Measurements from ENCODE around the gene MYCN. TPM values are rescaled to one million over a fixed set of nuclear protein-coding genes. Genes with fewer than 3 reads are reported as not detected.

The MYCN gene
- total RNA-seq, 1 experiment from 2014 or later = 68.3 TPM

DNA sequence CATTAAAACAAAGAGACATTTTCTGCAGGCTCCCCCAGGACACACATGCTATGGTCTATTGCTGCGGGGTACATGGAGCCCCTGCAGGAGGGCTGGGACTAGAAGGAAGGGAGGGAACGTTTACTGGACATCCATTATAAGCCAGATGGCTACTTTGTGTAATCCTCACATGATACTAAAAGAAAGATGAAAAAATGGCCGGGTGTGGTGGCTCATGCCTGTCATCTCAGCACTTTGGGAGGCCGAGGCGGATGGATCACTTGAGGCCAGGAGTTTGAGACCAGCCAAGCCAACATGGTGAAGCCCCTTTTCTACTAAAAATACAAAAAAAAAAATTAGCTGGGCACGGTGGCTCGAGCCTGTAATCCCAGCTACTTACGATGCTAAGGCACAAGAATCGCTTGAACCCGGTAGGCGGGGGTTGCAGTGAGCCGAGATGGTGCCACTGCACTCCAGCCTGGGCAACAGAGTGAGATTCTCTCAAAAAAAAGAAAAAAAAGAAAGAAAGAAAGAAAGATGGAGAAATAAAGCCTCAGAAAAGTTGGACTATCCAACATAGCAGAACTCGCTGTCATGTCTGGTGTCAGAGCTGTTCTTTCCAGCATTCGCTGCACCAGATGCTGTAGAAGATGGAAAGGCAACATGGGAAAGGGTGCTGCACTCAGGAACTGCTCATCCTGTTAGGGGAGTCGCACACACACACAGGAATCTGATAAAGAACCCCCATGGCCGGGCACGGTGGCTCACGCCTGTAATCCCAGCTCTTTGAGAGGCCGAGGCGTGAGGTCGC, 7.8 kb upstream of the MYCN start:
- Mint-ChIP-seq H3K9me3 (peaks cover 10% of the 10 kb centered on the region), H3K27me3 (ENCODE audit: low read depth) (no peaks in the 10 kb centered on the region), H3K36me3 (peaks cover 9% of the 10 kb centered on the region; the same call in 1 of the 2 replicates), H3K4me1 (peaks cover 41% of the 10 kb centered on the region), H3K27ac (no peak overlapping the region), H3K4me3 (no peak overlapping the region)
- TF ChIP-seq, protein P1, sequence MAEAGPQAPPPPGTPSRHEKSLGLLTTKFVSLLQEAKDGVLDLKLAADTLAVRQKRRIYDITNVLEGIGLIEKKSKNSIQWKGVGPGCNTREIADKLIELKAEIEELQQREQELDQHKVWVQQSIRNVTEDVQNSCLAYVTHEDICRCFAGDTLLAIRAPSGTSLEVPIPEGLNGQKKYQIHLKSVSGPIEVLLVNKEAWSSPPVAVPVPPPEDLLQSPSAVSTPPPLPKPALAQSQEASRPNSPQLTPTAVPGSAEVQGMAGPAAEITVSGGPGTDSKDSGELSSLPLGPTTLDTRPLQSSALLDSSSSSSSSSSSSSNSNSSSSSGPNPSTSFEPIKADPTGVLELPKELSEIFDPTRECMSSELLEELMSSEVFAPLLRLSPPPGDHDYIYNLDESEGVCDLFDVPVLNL (CRISPR knock-in tag; IDR thresholded peaks at IDR 0.05; ENCODE audit: borderline replicate concordance, low read depth) = no peak
- no peak for TF ChIP-seq GABPB1 (CRISPR knock-in tag; IDR thresholded peaks at IDR 0.05)
- TF ChIP-seq SP1 (CRISPR knock-in tag; conservative IDR thresholded peaks at IDR 0.05) = no peak
- TF ChIP-seq, protein P2, sequence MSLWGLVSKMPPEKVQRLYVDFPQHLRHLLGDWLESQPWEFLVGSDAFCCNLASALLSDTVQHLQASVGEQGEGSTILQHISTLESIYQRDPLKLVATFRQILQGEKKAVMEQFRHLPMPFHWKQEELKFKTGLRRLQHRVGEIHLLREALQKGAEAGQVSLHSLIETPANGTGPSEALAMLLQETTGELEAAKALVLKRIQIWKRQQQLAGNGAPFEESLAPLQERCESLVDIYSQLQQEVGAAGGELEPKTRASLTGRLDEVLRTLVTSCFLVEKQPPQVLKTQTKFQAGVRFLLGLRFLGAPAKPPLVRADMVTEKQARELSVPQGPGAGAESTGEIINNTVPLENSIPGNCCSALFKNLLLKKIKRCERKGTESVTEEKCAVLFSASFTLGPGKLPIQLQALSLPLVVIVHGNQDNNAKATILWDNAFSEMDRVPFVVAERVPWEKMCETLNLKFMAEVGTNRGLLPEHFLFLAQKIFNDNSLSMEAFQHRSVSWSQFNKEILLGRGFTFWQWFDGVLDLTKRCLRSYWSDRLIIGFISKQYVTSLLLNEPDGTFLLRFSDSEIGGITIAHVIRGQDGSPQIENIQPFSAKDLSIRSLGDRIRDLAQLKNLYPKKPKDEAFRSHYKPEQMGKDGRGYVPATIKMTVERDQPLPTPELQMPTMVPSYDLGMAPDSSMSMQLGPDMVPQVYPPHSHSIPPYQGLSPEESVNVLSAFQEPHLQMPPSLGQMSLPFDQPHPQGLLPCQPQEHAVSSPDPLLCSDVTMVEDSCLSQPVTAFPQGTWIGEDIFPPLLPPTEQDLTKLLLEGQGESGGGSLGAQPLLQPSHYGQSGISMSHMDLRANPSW (CRISPR knock-in tag; conservative IDR thresholded peaks at IDR 0.05; ENCODE audit: low read depth) = no peak
- TF ChIP-seq, protein P3, sequence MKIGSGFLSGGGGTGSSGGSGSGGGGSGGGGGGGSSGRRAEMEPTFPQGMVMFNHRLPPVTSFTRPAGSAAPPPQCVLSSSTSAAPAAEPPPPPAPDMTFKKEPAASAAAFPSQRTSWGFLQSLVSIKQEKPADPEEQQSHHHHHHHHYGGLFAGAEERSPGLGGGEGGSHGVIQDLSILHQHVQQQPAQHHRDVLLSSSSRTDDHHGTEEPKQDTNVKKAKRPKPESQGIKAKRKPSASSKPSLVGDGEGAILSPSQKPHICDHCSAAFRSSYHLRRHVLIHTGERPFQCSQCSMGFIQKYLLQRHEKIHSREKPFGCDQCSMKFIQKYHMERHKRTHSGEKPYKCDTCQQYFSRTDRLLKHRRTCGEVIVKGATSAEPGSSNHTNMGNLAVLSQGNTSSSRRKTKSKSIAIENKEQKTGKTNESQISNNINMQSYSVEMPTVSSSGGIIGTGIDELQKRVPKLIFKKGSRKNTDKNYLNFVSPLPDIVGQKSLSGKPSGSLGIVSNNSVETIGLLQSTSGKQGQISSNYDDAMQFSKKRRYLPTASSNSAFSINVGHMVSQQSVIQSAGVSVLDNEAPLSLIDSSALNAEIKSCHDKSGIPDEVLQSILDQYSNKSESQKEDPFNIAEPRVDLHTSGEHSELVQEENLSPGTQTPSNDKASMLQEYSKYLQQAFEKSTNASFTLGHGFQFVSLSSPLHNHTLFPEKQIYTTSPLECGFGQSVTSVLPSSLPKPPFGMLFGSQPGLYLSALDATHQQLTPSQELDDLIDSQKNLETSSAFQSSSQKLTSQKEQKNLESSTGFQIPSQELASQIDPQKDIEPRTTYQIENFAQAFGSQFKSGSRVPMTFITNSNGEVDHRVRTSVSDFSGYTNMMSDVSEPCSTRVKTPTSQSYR (CRISPR knock-in tag; IDR thresholded peaks at IDR 0.05) = no peak
- TF ChIP-seq ELF4 (CRISPR knock-in tag; IDR thresholded peaks at IDR 0.05; ENCODE audit: low read depth) = no peak
- no peak for TF ChIP-seq ESRRA (CRISPR knock-in tag; IDR thresholded peaks at IDR 0.05; ENCODE audit: borderline replicate concordance)
- TF ChIP-seq IRF2 (CRISPR knock-in tag; IDR thresholded peaks at IDR 0.05; ENCODE audit: borderline replicate concordance, low read depth) = no peak
- no peak for TF ChIP-seq ZNF219 (CRISPR knock-in tag; IDR thresholded peaks at IDR 0.05; ENCODE audit: borderline replicate concordance)
- TF ChIP-seq, protein P4, sequence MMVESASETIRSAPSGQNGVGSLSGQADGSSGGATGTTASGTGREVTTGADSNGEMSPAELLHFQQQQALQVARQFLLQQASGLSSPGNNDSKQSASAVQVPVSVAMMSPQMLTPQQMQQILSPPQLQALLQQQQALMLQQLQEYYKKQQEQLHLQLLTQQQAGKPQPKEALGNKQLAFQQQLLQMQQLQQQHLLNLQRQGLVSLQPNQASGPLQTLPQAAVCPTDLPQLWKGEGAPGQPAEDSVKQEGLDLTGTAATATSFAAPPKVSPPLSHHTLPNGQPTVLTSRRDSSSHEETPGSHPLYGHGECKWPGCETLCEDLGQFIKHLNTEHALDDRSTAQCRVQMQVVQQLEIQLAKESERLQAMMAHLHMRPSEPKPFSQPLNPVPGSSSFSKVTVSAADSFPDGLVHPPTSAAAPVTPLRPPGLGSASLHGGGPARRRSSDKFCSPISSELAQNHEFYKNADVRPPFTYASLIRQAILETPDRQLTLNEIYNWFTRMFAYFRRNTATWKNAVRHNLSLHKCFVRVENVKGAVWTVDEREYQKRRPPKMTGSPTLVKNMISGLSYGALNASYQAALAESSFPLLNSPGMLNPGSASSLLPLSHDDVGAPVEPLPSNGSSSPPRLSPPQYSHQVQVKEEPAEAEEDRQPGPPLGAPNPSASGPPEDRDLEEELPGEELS (CRISPR knock-in tag; IDR thresholded peaks at IDR 0.05) = no peak
- DNase-seq (ENCODE audit: low spot score) (no peak), ATAC-seq (no peak)
- CTCF ChIA-PET = interaction anchor here (1.1 kb wide), 1 partner anchor 576 kb away, joined by 3 read pairs; no protein-coding TSS in a partner anchor
- POLR2A ChIA-PET = no interaction called here

DNA sequence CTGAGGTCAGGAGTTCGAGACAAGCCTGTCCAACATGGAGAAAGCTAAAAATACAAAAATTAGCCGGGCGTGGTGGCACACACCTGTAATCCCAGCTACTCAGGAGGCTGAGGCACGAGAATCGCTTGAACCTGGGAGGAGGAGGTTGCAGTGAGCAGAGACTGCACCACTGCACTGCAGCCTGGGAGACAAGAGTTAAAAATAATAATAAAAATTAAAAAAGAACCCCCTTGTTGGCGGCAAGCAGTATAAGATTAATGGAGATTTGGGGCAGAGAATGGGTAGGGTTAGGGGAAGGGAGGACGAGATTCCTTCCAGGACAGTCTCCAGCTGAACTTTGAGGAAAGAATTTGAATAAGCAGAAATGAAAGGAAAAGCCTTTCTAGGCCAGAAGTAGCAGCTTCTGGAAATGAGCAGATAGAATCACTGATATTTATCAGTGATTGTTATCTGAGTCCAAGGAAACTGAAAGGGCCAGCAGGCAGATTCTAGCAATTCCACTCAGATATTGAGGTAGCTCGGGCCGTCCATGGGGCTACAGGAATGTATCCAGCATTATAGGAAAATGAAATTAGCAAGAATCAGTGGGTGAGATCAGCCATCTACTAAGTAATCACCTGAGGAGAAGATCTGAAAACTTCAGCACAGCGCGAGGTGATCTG, 7.0 kb upstream of the MYCN start:
- Mint-ChIP-seq H3K4me1 (peaks cover 45% of the 10 kb centered on the region), H3K4me3 (no peak overlapping the region), H3K27ac (no peak overlapping the region), H3K27me3 (ENCODE audit: low read depth) (no peaks in the 10 kb centered on the region), H3K36me3 (peaks cover 12% of the 10 kb centered on the region; the same call in 1 of the 2 replicates), H3K9me3 (peaks cover 12% of the 10 kb centered on the region)
- CTCF ChIA-PET = interaction anchor here (1.1 kb wide), 1 partner anchor 575 kb away, joined by 3 read pairs; no protein-coding TSS in a partner anchor
- DNase-seq (ENCODE audit: low spot score) = no peak
- no peak for ATAC-seq
- POLR2A ChIA-PET = no interaction called here
- TF ChIP-seq ZNF138 (CRISPR knock-in tag; conservative IDR thresholded peaks at IDR 0.05) = no peak
- TF ChIP-seq, protein P5, sequence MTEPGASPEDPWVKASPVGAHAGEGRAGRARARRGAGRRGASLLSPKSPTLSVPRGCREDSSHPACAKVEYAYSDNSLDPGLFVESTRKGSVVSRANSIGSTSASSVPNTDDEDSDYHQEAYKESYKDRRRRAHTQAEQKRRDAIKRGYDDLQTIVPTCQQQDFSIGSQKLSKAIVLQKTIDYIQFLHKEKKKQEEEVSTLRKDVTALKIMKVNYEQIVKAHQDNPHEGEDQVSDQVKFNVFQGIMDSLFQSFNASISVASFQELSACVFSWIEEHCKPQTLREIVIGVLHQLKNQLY (CRISPR knock-in tag; IDR thresholded peaks at IDR 0.05) = no peak
- TF ChIP-seq, protein P6, sequence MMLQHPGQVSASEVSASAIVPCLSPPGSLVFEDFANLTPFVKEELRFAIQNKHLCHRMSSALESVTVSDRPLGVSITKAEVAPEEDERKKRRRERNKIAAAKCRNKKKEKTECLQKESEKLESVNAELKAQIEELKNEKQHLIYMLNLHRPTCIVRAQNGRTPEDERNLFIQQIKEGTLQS (CRISPR knock-in tag; conservative IDR thresholded peaks at IDR 0.05) = no peak
- TF ChIP-seq CBFB (CRISPR knock-in tag; IDR thresholded peaks at IDR 0.05; ENCODE audit: low read depth) = no peak
- TF ChIP-seq CREM (CRISPR knock-in tag; IDR thresholded peaks at IDR 0.05) = no peak
- TF ChIP-seq ZNF423 (CRISPR knock-in tag; IDR thresholded peaks at IDR 0.05) = no peak
- no peak for TF ChIP-seq TEAD1 (CRISPR knock-in tag; IDR thresholded peaks at IDR 0.05)
- TF ChIP-seq JUN (CRISPR knock-in tag; IDR thresholded peaks at IDR 0.05) = no peak
- TF ChIP-seq, protein P7, sequence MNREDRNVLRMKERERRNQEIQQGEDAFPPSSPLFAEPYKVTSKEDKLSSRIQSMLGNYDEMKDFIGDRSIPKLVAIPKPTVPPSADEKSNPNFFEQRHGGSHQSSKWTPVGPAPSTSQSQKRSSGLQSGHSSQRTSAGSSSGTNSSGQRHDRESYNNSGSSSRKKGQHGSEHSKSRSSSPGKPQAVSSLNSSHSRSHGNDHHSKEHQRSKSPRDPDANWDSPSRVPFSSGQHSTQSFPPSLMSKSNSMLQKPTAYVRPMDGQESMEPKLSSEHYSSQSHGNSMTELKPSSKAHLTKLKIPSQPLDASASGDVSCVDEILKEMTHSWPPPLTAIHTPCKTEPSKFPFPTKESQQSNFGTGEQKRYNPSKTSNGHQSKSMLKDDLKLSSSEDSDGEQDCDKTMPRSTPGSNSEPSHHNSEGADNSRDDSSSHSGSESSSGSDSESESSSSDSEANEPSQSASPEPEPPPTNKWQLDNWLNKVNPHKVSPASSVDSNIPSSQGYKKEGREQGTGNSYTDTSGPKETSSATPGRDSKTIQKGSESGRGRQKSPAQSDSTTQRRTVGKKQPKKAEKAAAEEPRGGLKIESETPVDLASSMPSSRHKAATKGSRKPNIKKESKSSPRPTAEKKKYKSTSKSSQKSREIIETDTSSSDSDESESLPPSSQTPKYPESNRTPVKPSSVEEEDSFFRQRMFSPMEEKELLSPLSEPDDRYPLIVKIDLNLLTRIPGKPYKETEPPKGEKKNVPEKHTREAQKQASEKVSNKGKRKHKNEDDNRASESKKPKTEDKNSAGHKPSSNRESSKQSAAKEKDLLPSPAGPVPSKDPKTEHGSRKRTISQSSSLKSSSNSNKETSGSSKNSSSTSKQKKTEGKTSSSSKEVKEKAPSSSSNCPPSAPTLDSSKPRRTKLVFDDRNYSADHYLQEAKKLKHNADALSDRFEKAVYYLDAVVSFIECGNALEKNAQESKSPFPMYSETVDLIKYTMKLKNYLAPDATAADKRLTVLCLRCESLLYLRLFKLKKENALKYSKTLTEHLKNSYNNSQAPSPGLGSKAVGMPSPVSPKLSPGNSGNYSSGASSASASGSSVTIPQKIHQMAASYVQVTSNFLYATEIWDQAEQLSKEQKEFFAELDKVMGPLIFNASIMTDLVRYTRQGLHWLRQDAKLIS (CRISPR knock-in tag; IDR thresholded peaks at IDR 0.05; ENCODE audit: borderline replicate concordance) = no peak

Data from WTC11 (cell line).